ENCODE results near the gene GPR158. TPM values are rescaled to one million over a fixed set of nuclear protein-coding genes. Genes with fewer than 3 reads are reported as not detected.

GPR158 gene
- total and polyA plus RNA-seq, 7 donors: 0.01 to 0.19 (median 0.06) TPM; not detected in 4

DNA sequence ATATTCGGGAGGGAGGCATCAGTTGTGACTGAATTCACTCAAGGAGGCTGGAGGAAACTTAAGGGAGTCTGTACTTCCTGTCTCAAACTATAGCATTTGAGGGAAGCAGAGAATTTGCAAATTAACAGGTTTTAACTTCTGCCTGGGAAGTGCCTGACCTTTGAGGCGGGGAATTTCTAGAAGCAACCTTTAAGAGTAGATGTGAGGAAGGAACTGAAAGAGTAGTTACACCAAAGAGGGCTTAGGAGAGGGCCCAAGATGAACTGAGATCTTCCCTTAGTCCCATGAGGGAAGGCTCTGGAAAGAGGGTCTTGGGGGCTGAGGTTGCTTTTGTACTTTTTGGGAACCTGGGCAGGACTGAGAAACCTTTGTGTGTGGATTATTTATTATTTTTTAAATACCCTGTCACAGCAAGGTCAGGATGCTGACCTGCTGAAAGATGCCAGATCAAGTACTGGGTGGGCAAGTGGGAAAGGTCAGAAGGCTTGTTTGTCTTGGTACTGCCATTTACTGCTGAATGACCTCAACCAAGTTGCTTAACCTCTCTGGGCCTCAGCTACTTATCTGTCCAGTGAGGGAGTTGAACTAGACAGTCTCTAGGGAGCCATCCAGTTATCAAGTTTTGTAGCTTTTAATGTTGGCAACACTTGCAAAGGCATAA is 2.4 kb downstream of the GPR158 start:
- Histone ChIP-seq H3K36me3 (ENCODE audit: insufficient read depth in 1 of 2, low read depth in 1 of 2) (no peaks in the 10 kb centered on the region), H3K4me3 (no peak overlapping the region), H3K9me3 (no peaks in the 10 kb centered on the region), H3K27me3 (ENCODE audit: insufficient read depth in 3 of 3, low read length in 2 of 3) (peaks cover 6 to 69% (median 18%) of the 10 kb centered on the region in 3 donors), H3K4me1 (peaks cover 3% of the 10 kb centered on the region), H3K27ac (no peak overlapping the region)
- TF ChIP-seq, protein P1, sequence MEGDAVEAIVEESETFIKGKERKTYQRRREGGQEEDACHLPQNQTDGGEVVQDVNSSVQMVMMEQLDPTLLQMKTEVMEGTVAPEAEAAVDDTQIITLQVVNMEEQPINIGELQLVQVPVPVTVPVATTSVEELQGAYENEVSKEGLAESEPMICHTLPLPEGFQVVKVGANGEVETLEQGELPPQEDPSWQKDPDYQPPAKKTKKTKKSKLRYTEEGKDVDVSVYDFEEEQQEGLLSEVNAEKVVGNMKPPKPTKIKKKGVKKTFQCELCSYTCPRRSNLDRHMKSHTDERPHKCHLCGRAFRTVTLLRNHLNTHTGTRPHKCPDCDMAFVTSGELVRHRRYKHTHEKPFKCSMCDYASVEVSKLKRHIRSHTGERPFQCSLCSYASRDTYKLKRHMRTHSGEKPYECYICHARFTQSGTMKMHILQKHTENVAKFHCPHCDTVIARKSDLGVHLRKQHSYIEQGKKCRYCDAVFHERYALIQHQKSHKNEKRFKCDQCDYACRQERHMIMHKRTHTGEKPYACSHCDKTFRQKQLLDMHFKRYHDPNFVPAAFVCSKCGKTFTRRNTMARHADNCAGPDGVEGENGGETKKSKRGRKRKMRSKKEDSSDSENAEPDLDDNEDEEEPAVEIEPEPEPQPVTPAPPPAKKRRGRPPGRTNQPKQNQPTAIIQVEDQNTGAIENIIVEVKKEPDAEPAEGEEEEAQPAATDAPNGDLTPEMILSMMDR (IDR thresholded peaks at IDR 0.05): no peak
- ATAC-seq (no peak), DNase-seq (no peak)
- intact Hi-C loops (cut with DNase I): no loop called here
- 23 to 36% (median 29%) methylated on average over 2 of the region's 2 CpGs for WGBS, 3 donors

DNA sequence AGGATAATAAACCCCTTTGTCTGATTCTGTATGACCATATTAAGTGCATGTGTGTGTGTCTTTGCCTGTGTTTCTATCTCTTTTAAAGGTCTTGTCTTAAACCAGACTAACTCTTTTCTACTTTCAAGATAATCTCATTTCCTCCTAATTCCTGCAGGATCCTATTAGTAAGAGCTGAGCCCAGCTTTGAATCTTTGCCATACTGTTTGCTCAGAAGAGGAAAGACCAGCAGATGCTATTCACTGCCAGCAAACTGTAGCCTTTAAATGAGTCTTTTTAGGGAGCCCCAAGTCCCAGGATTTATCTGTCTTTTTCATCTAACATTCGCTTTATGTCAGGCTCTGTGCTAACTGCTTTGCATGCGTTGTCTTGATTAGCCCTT is 2.9 kb downstream of the GPR158 start:
- DNase-seq (no peak), ATAC-seq (no peak)
- peaks cover 9 to 69% (median 18%) of the 10 kb centered on the region in 3 donors for H3K27me3 ChIP-seq (ENCODE audit: insufficient read depth in 3 of 3, low read length in 2 of 3)
- peaks cover 3% of the 10 kb centered on the region for H3K4me1 ChIP-seq
- WGBS, 3 donors: 89 to 93% (median 91%) methylated on average over 2 of the region's 2 CpGs
- H3K9me3 ChIP-seq: no peaks in the 10 kb centered on the region
- H3K4me3 ChIP-seq: no peak overlapping the region
- TF ChIP-seq, protein P1 (IDR thresholded peaks at IDR 0.05): no peak
- no peak overlapping the region for H3K27ac ChIP-seq
- H3K36me3 ChIP-seq (ENCODE audit: insufficient read depth in 1 of 2, low read depth in 1 of 2): no peaks in the 10 kb centered on the region
- intact Hi-C loops (cut with DNase I): no loop called here

DNA sequence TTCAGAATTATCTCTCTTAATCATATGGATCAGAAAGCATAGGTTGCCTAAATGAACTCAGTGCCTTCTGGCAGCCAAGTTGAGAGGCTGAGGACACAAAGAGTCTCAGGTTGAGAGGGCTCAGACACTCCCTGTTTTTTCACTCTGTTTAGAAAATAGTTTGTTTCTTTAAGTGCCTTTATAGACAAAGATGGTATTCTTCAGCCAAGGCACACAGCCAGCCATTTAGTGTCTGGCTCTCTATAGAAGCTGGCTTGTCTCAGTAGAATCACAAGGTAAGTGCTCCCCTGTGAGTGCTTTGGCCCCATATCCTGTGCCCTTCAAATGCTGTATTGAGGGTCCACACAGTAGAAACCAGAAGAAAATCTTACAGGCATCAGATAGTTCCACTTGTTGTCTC is 3.6 kb downstream of the GPR158 start:
- no peak for ATAC-seq
- peaks cover 10 to 62% (median 17%) of the 10 kb centered on the region in 3 donors for H3K27me3 ChIP-seq (ENCODE audit: insufficient read depth in 3 of 3, low read length in 2 of 3)
- intact Hi-C loops (cut with DNase I): no loop called here

DNA sequence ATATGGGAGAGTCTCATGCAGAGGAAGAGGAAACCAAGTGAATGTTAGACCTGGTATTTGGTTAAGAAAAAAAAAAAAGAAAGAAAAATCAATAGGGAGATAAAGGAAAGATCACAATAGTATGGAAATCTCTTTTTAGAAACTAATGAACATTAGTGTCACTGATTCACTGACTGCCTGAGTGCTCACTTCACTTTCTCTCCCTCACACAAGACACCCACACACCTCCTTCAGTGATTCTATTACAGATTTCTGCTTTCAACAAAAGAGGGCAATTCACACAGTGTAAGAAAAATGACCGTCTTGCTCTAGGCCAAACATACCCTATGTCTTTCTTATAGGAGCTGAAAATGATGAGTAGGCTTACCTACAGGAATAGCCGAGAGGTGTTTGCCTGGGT is 6.0 kb downstream of the GPR158 start:
- Histone ChIP-seq H3K36me3 (ENCODE audit: insufficient read depth in 1 of 2, low read depth in 1 of 2) (no peaks in the 10 kb centered on the region), H3K4me3 (no peak overlapping the region), H3K9me3 (no peaks in the 10 kb centered on the region), H3K27ac (no peak overlapping the region), H3K27me3 (ENCODE audit: insufficient read depth in 3 of 3, low read length in 2 of 3) (peaks cover 8 to 38% (median 11%) of the 10 kb centered on the region in 3 donors), H3K4me1 (no peaks in the 10 kb centered on the region)
- 75 to 79% (median 78%) methylated on average over 2 of the region's 2 CpGs for WGBS, 3 donors
- intact Hi-C loops (cut with DNase I): no loop called here
- ATAC-seq: no peak
- no peak for DNase-seq
- TF ChIP-seq, protein P1 (IDR thresholded peaks at IDR 0.05): no peak

More for the DNA sequence above, 3.6 kb downstream of the GPR158 start:
- Histone ChIP-seq H3K4me1 (peaks cover 3% of the 10 kb centered on the region), H3K27ac (no peak overlapping the region), H3K9me3 (no peaks in the 10 kb centered on the region), H3K36me3 (ENCODE audit: insufficient read depth in 1 of 2, low read depth in 1 of 2) (no peaks in the 10 kb centered on the region), H3K4me3 (no peak overlapping the region)
- no peak for DNase-seq
- TF ChIP-seq, protein P1 (IDR thresholded peaks at IDR 0.05): no peak

DNA sequence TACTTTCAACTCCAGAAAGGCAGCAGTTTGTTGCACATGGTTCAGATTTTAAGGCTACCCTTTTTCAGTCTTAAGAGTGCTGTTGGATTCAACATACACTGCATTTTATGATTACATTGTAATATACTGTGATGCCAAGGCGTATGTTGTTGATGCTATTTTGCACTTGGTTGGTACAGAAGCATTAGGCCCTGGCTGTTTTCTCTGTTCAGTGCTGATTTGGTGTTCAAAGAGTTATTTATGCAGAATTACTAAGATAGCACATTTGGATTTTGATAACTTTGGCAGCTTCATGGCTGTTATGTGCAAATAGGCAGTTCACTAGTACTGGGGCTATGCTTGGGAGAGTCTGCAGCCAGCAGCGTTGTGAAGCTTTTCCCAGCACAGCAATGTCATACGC is 7.8 kb downstream of the GPR158 start:
- WGBS, 3 donors: 67 to 80% (median 77%) methylated on average over 3 of the region's 3 CpGs
- intact Hi-C loops (cut with DNase I): no loop called here
- H3K36me3 ChIP-seq (ENCODE audit: insufficient read depth in 1 of 2, low read depth in 1 of 2): no peaks in the 10 kb centered on the region

More for the DNA sequence above, 7.8 kb downstream of the GPR158 start:
- H3K27ac ChIP-seq: no peak overlapping the region
- peaks cover 3 to 20% (median 8%) of the 10 kb centered on the region in 3 donors for H3K27me3 ChIP-seq (ENCODE audit: insufficient read depth in 3 of 3, low read length in 2 of 3)
- no peaks in the 10 kb centered on the region for H3K4me1 ChIP-seq
- TF ChIP-seq, protein P1 (IDR thresholded peaks at IDR 0.05): no peak
- DNase-seq: no peak
- ATAC-seq: no peak
- H3K9me3 ChIP-seq: no peaks in the 10 kb centered on the region
- no peak overlapping the region for H3K4me3 ChIP-seq

Measured in psoas muscle (tissue), 8 donors.